ENCODE results near the gene COL20A1. TPM values are rescaled to one million over a fixed set of nuclear protein-coding genes. Genes with fewer than 3 reads are reported as not detected.

Gene COL20A1
- total RNA-seq, 1 experiment from 2014 or later = 0.23 TPM

GRCh38 chr20:63295018-63295417, 2.0 kb downstream of the COL20A1 start:
- POLR2A ChIA-PET = no interaction called here
- no peak; the same call in 1 of the 2 replicates for ATAC-seq
- no peak for TF ChIP-seq CTCF (IDR thresholded peaks at IDR 0.05)
- TF ChIP-seq POLR2AphosphoS5 (IDR thresholded peaks at IDR 0.05; ENCODE audit: low read depth, low read length) = no peak
- TF ChIP-seq REST (IDR thresholded peaks at IDR 0.05; ENCODE audit: insufficient read depth in 1 of 2, low read depth in 2 of 2, low read length in 1 of 2) = no peak
- no peak for TF ChIP-seq SIN3A (IDR thresholded peaks at IDR 0.05; ENCODE audit: borderline replicate concordance, insufficient read depth, low read depth, low read length)
- TF ChIP-seq TCF7L2 (IDR thresholded peaks at IDR 0.05; ENCODE audit: low read depth, low read length) = no peak
- Histone ChIP-seq H3K4me1 (ENCODE audit: control insufficient read depth, insufficient read depth, low read length) (peaks cover 11% of the 10 kb centered on the region), H3K9me3 (ENCODE audit: control insufficient read depth, insufficient read depth, low read depth, low read length) (no peaks in the 10 kb centered on the region), H3K36me3 (ENCODE audit: control insufficient read depth, insufficient read depth, low read length) (no peaks in the 10 kb centered on the region), H3K4me3 (ENCODE audit: low read depth in 2 of 2, low read length in 2 of 2) (no peak overlapping the region), H3K27me3 (ENCODE audit: control insufficient read depth, insufficient read depth, low read length) (no peaks in the 10 kb centered on the region), H3K27ac (ENCODE audit: low read length) (no peak overlapping the region)
- intact Hi-C loops (cut with micrococcal nuclease; ENCODE audit: unreplicated experiment) (no loop called here), in situ Hi-C loops (cut with HindIII; ENCODE audit: low pct_unique_long_range_greater_than_20kb, low sequenced_read_pairs) (loop anchor here (25.0 kb wide), 1 partner anchor 92 kb away; no protein-coding TSS in a partner anchor)
- CTCF ChIA-PET = interaction anchor here (1.0 kb wide), 1 partner anchor 14 kb away, joined by 4 read pairs; no protein-coding TSS in a partner anchor
- no TSS peak for BruUV-seq (replicated peaks)
- DNase-seq (ENCODE audit: low read depth, low spot score) = no peak

GRCh38 chr20:63295422-63295821, 2.4 kb downstream of the COL20A1 start:
- POLR2A ChIA-PET = no interaction called here
- intact Hi-C loops (cut with micrococcal nuclease; ENCODE audit: unreplicated experiment) = no loop called here
- ATAC-seq (no peak), DNase-seq (ENCODE audit: low read depth, low spot score) (no peak)
- Histone ChIP-seq H3K27ac (ENCODE audit: low read length) (no peak overlapping the region), H3K4me1 (ENCODE audit: control insufficient read depth, insufficient read depth, low read length) (peaks cover 6% of the 10 kb centered on the region), H3K4me3 (ENCODE audit: low read depth in 2 of 2, low read length in 2 of 2) (no peak overlapping the region), H3K9me3 (ENCODE audit: control insufficient read depth, insufficient read depth, low read depth, low read length) (no peaks in the 10 kb centered on the region), H3K27me3 (ENCODE audit: control insufficient read depth, insufficient read depth, low read length) (no peaks in the 10 kb centered on the region), H3K36me3 (ENCODE audit: control insufficient read depth, insufficient read depth, low read length) (no peaks in the 10 kb centered on the region)
- in situ Hi-C loops (cut with HindIII; ENCODE audit: low pct_unique_long_range_greater_than_20kb, low sequenced_read_pairs) = loop anchor here (25.0 kb wide), 1 partner anchor 92 kb away; no protein-coding TSS in a partner anchor
- no TSS peak for BruUV-seq (replicated peaks)
- CTCF ChIA-PET = interaction anchor here (1.0 kb wide), 1 partner anchor 14 kb away, joined by 4 read pairs; no protein-coding TSS in a partner anchor
- TF ChIP-seq POLR2AphosphoS5 (IDR thresholded peaks at IDR 0.05; ENCODE audit: low read depth, low read length) (no peak), REST (IDR thresholded peaks at IDR 0.05; ENCODE audit: insufficient read depth in 1 of 2, low read depth in 2 of 2, low read length in 1 of 2) (no peak), SIN3A (IDR thresholded peaks at IDR 0.05; ENCODE audit: borderline replicate concordance, insufficient read depth, low read depth, low read length) (no peak), TCF7L2 (IDR thresholded peaks at IDR 0.05; ENCODE audit: low read depth, low read length) (no peak)
